Measurements from ENCODE around the gene RXRA. TPM values are rescaled to one million over a fixed set of nuclear protein-coding genes. Genes with fewer than 3 reads are reported as not detected.
A peak's percentile ranks its signal among the peaks of the same experiment; 100 is the strongest.

RXRA gene
- polyA plus RNA-seq, 3 donors = 15.8 to 91.0 (median 23.2) TPM

GRCh38 chr9:134378901-134379338, 52.7 kb downstream of the RXRA start:
- peaks cover 99% of the 10 kb centered on the region for H3K79me2 ChIP-seq (ENCODE audit: insufficient read depth, low read length)
- WGBS (ENCODE audit: insufficient coverage) = 90% methylated on average over 7 of the region's 11 CpGs
- Mint-ChIP-seq H3K9me3 (no peaks in the 10 kb centered on the region), H3K27me3 (ENCODE audit: low read depth in 3 of 3) (peaks cover 0 to 2% (median 2%) of the 10 kb centered on the region in 3 donors), H3K36me3 (peaks cover 28 to 64% of the 10 kb centered on the region in 2 donors), H3K27ac (peak overlapping the region in 2 of 7 donors; percentile 15 to 30), H3K4me1 (peaks cover 91% of the 10 kb centered on the region), H3K4me3 (no peak overlapping the region)
- no peaks in the 10 kb centered on the region for H3K27me3 ChIP-seq (ENCODE audit: control insufficient read depth in 2 of 2, insufficient read depth in 2 of 2, low read length in 2 of 2)
- H3K9ac ChIP-seq (ENCODE audit: insufficient read depth, low read length, poor library complexity, severe bottlenecking) = no peak overlapping the region
- no peak for DNase-seq
- no peaks in the 10 kb centered on the region for H3K9me3 ChIP-seq (replicated peaks in 1 of 2; ENCODE audit: control insufficient read depth in 1 of 2, insufficient read depth in 1 of 2, low read length in 2 of 2)
- H3K4me3 ChIP-seq (replicated peaks in 1 of 3; ENCODE audit: low read depth in 2 of 3, low read length in 3 of 3) = no peak overlapping the region
- H3K36me3 ChIP-seq (replicated peaks in 1 of 2; ENCODE audit: control insufficient read depth in 1 of 2, insufficient read depth in 2 of 2, low read length in 2 of 2) = peaks cover 18% of the 10 kb centered on the region in 2 donors
- TF ChIP-seq CTCF (IDR thresholded peaks at IDR 0.05) = no peak
- peak overlapping the region in 1 of 2 donors; percentile 70 for H3K27ac ChIP-seq (ENCODE audit: low read depth in 1 of 2, low read length in 2 of 2)
- no peak overlapping the region for H2AFZ ChIP-seq (ENCODE audit: insufficient read depth, low read depth, low read length, poor library complexity, severe bottlenecking)
- intact Hi-C loops (cut with micrococcal nuclease) = loop anchor here in 1 of 2 donors (5.0 kb wide), 1 partner anchor 37 kb away; no protein-coding TSS in a partner anchor
- peaks cover 84% of the 10 kb centered on the region for H4K20me1 ChIP-seq (ENCODE audit: insufficient read depth, low read length)
- no peak overlapping the region for H3K4me2 ChIP-seq (replicated peaks; ENCODE audit: extremely low read depth, low read length, poor library complexity, severe bottlenecking)
- peaks cover 99% of the 10 kb centered on the region in 2 donors for H3K4me1 ChIP-seq (ENCODE audit: control insufficient read depth in 1 of 2, insufficient read depth in 2 of 2, low read length in 2 of 2)

GRCh38 chr9:134379831-134380365, 53.6 kb downstream of the RXRA start:
- Mint-ChIP-seq H3K4me3 (no peak overlapping the region), H3K36me3 (peaks cover 29 to 63% of the 10 kb centered on the region in 2 donors), H3K4me1 (peaks cover 91% of the 10 kb centered on the region), H3K9me3 (peaks cover 0 to 3% (median 0%) of the 10 kb centered on the region in 7 donors), H3K27ac (peak overlapping the region in 3 of 7 donors; percentile 15 to 42 (median 42)), H3K27me3 (ENCODE audit: low read depth in 3 of 3) (peaks cover 0 to 2% (median 2%) of the 10 kb centered on the region in 3 donors)
- no peak for DNase-seq
- Histone ChIP-seq H3K27ac (ENCODE audit: low read depth in 1 of 2, low read length in 2 of 2) (peak overlapping the region in 1 of 2 donors; percentile 70), H3K27me3 (ENCODE audit: control insufficient read depth in 2 of 2, insufficient read depth in 2 of 2, low read length in 2 of 2) (no peaks in the 10 kb centered on the region), H3K4me3 (replicated peaks in 1 of 3; ENCODE audit: low read depth in 2 of 3, low read length in 3 of 3) (no peak overlapping the region), H3K9me3 (replicated peaks in 1 of 2; ENCODE audit: control insufficient read depth in 1 of 2, insufficient read depth in 1 of 2, low read length in 2 of 2) (no peaks in the 10 kb centered on the region), H3K9ac (ENCODE audit: insufficient read depth, low read length, poor library complexity, severe bottlenecking) (peak overlapping the region; percentile 2), H2AFZ (ENCODE audit: insufficient read depth, low read depth, low read length, poor library complexity, severe bottlenecking) (no peak overlapping the region), H3K79me2 (ENCODE audit: insufficient read depth, low read length) (peaks cover 99% of the 10 kb centered on the region), H3K4me2 (replicated peaks; ENCODE audit: extremely low read depth, low read length, poor library complexity, severe bottlenecking) (peak overlapping the region; percentile 74), H4K20me1 (ENCODE audit: insufficient read depth, low read length) (peaks cover 94% of the 10 kb centered on the region), H3K36me3 (replicated peaks in 1 of 2; ENCODE audit: control insufficient read depth in 1 of 2, insufficient read depth in 2 of 2, low read length in 2 of 2) (peaks cover 18% of the 10 kb centered on the region in 2 donors), H3K4me1 (ENCODE audit: control insufficient read depth in 1 of 2, insufficient read depth in 2 of 2, low read length in 2 of 2) (peaks cover 99% of the 10 kb centered on the region in 2 donors)
- intact Hi-C loops (cut with micrococcal nuclease) = loop anchor here in 1 of 2 donors (5.0 kb wide), 1 partner anchor 38 kb away; no protein-coding TSS in a partner anchor
- no peak for TF ChIP-seq CTCF (IDR thresholded peaks at IDR 0.05)
- WGBS (ENCODE audit: insufficient coverage) = 85% methylated on average over 11 of the region's 21 CpGs
